SK-N-SH treated with all-trans-retinoic acid at 6 μM for 48 hours (cell line): ENCODE measurements around the gene CFAP100.

Experiments
- ATAC-seq: fragments of 200-7000 bp; cut with Tn5 transposase; 3 replicates; pipeline ENCODE4 v1.9.1; 2020; ENCODE audit warnings: mild to moderate bottlenecking, moderate library complexity
- ARNTL ChIP-seq: fragments of 450-650 bp; formaldehyde crosslinking; IDR thresholded peaks from 2 replicates; pipeline ENCODE4 v1.5.0; 2020; ENCODE audit warnings: low read depth, mild to moderate bottlenecking, moderate library complexity, borderline replicate concordance
- BACH2 ChIP-seq: fragments of 250-450 bp; sonication (Bioruptor Pico); IDR thresholded peaks from 2 replicates; pipeline ENCODE4 v1.9.0; 2021; ENCODE audit warnings: mild to moderate bottlenecking, borderline replicate concordance
- CREB5 ChIP-seq: fragments of 250-450 bp; sonication (Bioruptor Pico); IDR thresholded peaks from 2 replicates; pipeline ENCODE4 v1.5.1; 2020; ENCODE audit warnings: low read depth, mild to moderate bottlenecking, moderate library complexity
- CSDC2 ChIP-seq: fragments of 250-450 bp; sonication (Bioruptor Pico); IDR thresholded peaks from 2 replicates; pipeline ENCODE4 v1.5.0; 2020; ENCODE audit warnings: mild to moderate bottlenecking, moderate library complexity
- ESRRG ChIP-seq: fragments of 250-450 bp; sonication (Bioruptor Pico); IDR thresholded peaks from 2 replicates; pipeline ENCODE4 v1.6.1; 2021; ENCODE audit warnings: mild to moderate bottlenecking
- GLIS3 ChIP-seq: fragments of 250-450 bp; sonication (Bioruptor Pico); IDR thresholded peaks from 2 replicates; pipeline ENCODE4 v1.5.0; 2020; ENCODE audit warnings: mild to moderate bottlenecking, moderate library complexity
- ISL1 ChIP-seq: fragments of 250-450 bp; sonication (Bioruptor Pico); IDR thresholded peaks from 2 replicates; pipeline ENCODE4 v2.1.2; 2022; ENCODE audit warnings: mild to moderate bottlenecking, moderate library complexity
- OSR1 ChIP-seq: fragments of 250-450 bp; sonication (Bioruptor Pico); IDR thresholded peaks from 2 replicates; pipeline ENCODE4 v1.8.0; 2022; ENCODE audit warnings: moderate library complexity, mild to moderate bottlenecking, inconsistent platforms
- PATZ1 ChIP-seq: fragments of 250-450 bp; sonication (Bioruptor Pico); IDR thresholded peaks from 2 replicates; pipeline ENCODE4 v1.8.0; 2020; ENCODE audit warnings: mild to moderate bottlenecking, moderate library complexity, borderline replicate concordance
- PPARA ChIP-seq: fragments of 250-450 bp; sonication (Bioruptor Pico); IDR thresholded peaks from 2 replicates; pipeline ENCODE4 v1.5.0; 2020; ENCODE audit warnings: mild to moderate bottlenecking, borderline replicate concordance
- RARB ChIP-seq: fragments of 250-450 bp; sonication (Bioruptor Pico); IDR thresholded peaks from 2 replicates; pipeline ENCODE4 v1.8.0; 2021; ENCODE audit warnings: mild to moderate bottlenecking, moderate library complexity
- SNAI2 ChIP-seq: fragments of 250-450 bp; sonication (Bioruptor Pico); IDR thresholded peaks from 2 replicates; pipeline ENCODE4 v1.5.0; 2020; ENCODE audit warnings: mild to moderate bottlenecking, moderate library complexity
- TOX ChIP-seq: fragments of 250-450 bp; sonication (Bioruptor Pico); IDR thresholded peaks from 2 replicates; pipeline ENCODE4 v1.8.0; 2021; ENCODE audit warnings: mild to moderate bottlenecking, moderate library complexity, borderline replicate concordance
- ZC3H10 ChIP-seq: fragments of 250-450 bp; sonication (Bioruptor Pico); IDR thresholded peaks from 2 replicates; pipeline ENCODE4 v1.5.1; 2021; ENCODE audit warnings: mild to moderate bottlenecking, moderate library complexity
- ZFP3 ChIP-seq: fragments of 250-450 bp; sonication (Bioruptor Pico); IDR thresholded peaks from 2 replicates; pipeline ENCODE4 v1.5.0; 2020; ENCODE audit warnings: mild to moderate bottlenecking, moderate library complexity
- ZFP30 ChIP-seq: fragments of 450-650 bp; formaldehyde crosslinking; IDR thresholded peaks from 2 replicates; pipeline ENCODE4 v1.5.0; 2022; ENCODE audit warnings: mild to moderate bottlenecking, moderate library complexity
- ZNF565 ChIP-seq: fragments of 450-650 bp; formaldehyde crosslinking; conservative IDR thresholded peaks from 2 replicates; pipeline ENCODE4 v1.5.0; 2020; ENCODE audit warnings: low read depth, mild to moderate bottlenecking, moderate library complexity
- ZNF70 ChIP-seq: fragments of 450-650 bp; formaldehyde crosslinking; IDR thresholded peaks from 2 replicates; pipeline ENCODE4 v1.5.0; 2020; ENCODE audit warnings: mild to moderate bottlenecking, moderate library complexity
- ZNF8 ChIP-seq: fragments of 450-650 bp; formaldehyde crosslinking; IDR thresholded peaks from 2 replicates; pipeline ENCODE4 v1.5.0; 2020; ENCODE audit warnings: mild to moderate bottlenecking, moderate library complexity
- TF ChIP-seq, protein P1 (sequence below): fragments of 250-450 bp; sonication (Bioruptor Pico); IDR thresholded peaks from 2 replicates; pipeline ENCODE4 v1.8.0; 2021; ENCODE audit warnings: low read depth, mild to moderate bottlenecking, moderate library complexity, borderline replicate concordance
- TF ChIP-seq, protein P2 (sequence below): fragments of 250-450 bp; sonication (Bioruptor Pico); IDR thresholded peaks from 2 replicates; pipeline ENCODE4 v1.5.0; 2020; ENCODE audit warnings: mild to moderate bottlenecking, moderate library complexity

CFAP100 gene

DNA sequence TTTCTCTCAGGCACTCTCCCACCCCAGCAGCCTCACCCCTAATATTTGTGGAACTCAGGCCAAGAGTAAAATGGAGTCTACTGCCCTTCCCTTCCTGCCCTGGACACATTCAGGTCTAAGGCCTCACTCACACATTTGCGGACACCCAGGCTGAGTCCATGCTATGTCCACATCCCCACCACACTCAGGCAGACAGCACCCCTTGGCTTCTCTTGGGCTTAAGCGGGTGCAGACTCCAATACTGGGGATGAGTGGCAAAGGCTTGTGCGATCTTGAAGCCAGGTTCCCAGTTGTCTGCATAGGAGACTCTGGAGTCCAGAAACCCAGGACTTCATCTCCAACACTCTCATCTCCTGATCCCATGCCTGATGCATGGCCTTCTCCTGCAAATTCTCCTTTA is 17.5 kb upstream of the CFAP100 start:
- no peak for TF ChIP-seq CREB5 (CRISPR knock-in tag)
- TF ChIP-seq ZC3H10 (CRISPR knock-in tag), result no peak
- TF ChIP-seq, protein P1, sequence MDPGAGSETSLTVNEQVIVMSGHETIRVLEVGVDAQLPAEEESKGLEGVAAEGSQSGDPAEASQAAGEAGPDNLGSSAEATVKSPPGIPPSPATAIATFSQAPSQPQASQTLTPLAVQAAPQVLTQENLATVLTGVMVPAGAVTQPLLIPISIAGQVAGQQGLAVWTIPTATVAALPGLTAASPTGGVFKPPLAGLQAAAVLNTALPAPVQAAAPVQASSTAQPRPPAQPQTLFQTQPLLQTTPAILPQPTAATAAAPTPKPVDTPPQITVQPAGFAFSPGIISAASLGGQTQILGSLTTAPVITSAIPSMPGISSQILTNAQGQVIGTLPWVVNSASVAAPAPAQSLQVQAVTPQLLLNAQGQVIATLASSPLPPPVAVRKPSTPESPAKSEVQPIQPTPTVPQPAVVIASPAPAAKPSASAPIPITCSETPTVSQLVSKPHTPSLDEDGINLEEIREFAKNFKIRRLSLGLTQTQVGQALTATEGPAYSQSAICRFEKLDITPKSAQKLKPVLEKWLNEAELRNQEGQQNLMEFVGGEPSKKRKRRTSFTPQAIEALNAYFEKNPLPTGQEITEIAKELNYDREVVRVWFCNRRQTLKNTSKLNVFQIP, result no peak
- no peak for TF ChIP-seq ZNF70
- TF ChIP-seq ZFP3, result no peak
- no peak for TF ChIP-seq ESRRG (CRISPR knock-in tag)
- TF ChIP-seq OSR1 (CRISPR knock-in tag), result no peak
- no peak for TF ChIP-seq GLIS3 (CRISPR knock-in tag)
- no peak for TF ChIP-seq ISL1 (CRISPR knock-in tag)
- TF ChIP-seq, protein P2, sequence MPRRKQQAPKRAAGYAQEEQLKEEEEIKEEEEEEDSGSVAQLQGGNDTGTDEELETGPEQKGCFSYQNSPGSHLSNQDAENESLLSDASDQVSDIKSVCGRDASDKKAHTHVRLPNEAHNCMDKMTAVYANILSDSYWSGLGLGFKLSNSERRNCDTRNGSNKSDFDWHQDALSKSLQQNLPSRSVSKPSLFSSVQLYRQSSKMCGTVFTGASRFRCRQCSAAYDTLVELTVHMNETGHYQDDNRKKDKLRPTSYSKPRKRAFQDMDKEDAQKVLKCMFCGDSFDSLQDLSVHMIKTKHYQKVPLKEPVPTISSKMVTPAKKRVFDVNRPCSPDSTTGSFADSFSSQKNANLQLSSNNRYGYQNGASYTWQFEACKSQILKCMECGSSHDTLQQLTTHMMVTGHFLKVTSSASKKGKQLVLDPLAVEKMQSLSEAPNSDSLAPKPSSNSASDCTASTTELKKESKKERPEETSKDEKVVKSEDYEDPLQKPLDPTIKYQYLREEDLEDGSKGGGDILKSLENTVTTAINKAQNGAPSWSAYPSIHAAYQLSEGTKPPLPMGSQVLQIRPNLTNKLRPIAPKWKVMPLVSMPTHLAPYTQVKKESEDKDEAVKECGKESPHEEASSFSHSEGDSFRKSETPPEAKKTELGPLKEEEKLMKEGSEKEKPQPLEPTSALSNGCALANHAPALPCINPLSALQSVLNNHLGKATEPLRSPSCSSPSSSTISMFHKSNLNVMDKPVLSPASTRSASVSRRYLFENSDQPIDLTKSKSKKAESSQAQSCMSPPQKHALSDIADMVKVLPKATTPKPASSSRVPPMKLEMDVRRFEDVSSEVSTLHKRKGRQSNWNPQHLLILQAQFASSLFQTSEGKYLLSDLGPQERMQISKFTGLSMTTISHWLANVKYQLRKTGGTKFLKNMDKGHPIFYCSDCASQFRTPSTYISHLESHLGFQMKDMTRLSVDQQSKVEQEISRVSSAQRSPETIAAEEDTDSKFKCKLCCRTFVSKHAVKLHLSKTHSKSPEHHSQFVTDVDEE (CRISPR knock-in tag), result no peak
- TF ChIP-seq CSDC2 (CRISPR knock-in tag), result no peak
- no peak for TF ChIP-seq ZNF565 (CRISPR knock-in tag)
- no peak for TF ChIP-seq PATZ1 (CRISPR knock-in tag)
- TF ChIP-seq SNAI2 (CRISPR knock-in tag), result no peak
- no peak for TF ChIP-seq RARB (CRISPR knock-in tag)
- TF ChIP-seq, all 23 proteins: peak for 0
- ATAC-seq, result no peak

GRCh38 chr3:126378341-126378751 is 16.4 kb upstream of the CFAP100 start:
- ATAC-seq, result no peak
- no peak for TF ChIP-seq ARNTL (CRISPR knock-in tag)
- no peak for TF ChIP-seq SNAI2 (CRISPR knock-in tag)
- TF ChIP-seq PPARA (CRISPR knock-in tag), result no peak
- no peak for TF ChIP-seq CREB5 (CRISPR knock-in tag)
- no peak for TF ChIP-seq BACH2 (CRISPR knock-in tag)
- TF ChIP-seq ZFP3, result no peak

DNA sequence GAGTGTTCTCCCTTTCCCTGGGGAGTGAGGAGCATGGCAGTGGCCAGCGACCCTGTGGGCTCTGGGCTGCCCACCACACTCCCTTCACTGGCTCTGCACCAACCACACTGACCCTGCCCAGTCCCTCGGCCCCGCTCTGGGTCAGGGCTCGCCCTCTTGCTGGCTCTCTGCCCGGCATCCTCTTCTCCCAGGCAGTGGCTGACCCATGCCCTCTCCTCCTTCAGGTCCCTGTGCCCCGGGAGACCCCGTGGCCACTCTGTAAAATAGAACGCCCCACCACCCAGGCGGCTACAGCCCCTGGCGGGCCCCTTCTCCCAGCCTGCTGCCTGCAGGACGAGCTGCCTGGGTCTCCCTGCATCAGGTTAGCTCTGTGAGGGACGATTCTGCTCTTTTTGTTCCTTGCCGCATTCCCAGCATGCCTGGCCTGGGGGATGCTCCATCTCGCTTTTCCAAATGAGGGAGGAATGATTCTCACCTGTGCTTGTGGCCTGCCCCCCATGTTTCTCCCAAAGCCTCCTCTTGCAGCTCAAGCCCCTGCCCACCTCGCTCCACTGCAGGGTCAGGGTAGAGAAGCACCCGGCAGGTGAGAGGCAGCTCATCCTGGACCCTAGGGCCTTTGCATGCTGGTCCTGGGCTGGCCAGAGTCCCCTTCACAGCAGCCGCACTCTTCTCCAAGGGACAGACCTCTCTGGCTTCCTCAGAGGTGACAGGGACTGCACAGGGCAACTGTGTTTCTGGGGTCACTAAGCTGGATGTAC is 14.5 kb upstream of the CFAP100 start:
- no peak for ATAC-seq
- TF ChIP-seq SNAI2 (CRISPR knock-in tag) (no peak), ZNF8 (no peak), ZFP30 (CRISPR knock-in tag) (no peak), PATZ1 (CRISPR knock-in tag) (no peak), TOX (CRISPR knock-in tag) (no peak), ZFP3 (no peak), CREB5 (CRISPR knock-in tag) (no peak), ISL1 (CRISPR knock-in tag) (no peak), GLIS3 (CRISPR knock-in tag) (no peak), RARB (CRISPR knock-in tag) (no peak), ZC3H10 (CRISPR knock-in tag) (no peak)
- TF ChIP-seq, protein P2 (CRISPR knock-in tag), result no peak
